GM13976 (cell line): ENCODE data around the gene HOXB2.
A peak's percentile ranks its signal among the peaks of the same experiment; 100 is the strongest.

ENCODE experiments used
- DNase-seq: peaks from one replicate; pipeline ENCODE4 v3.0.0; 2012; ENCODE audit warnings: low spot score
- CTCF ChIP-seq: IDR thresholded peaks from 2 replicates; pipeline ENCODE4 v1.5.1; 2012; ENCODE audit warnings: borderline replicate concordance, mild to moderate bottlenecking; ENCODE audit not compliant: insufficient read depth; ENCODE audit errors: extremely low read depth, missing control alignments, control extremely low read depth
- in situ Hi-C: fragments of 300-500 bp; cut with MboI; formaldehyde crosslinking; loops from one replicate; pipeline ENCODE4 v1.12.0; 2022; ENCODE audit warnings: low sequenced_read_pairs, mixed read lengths, inconsistent platforms; ENCODE audit not compliant: unreplicated experiment

The HOXB2 gene

GRCh38 chr17:48590607-48591161 is 45.8 kb upstream of the HOXB2 start:
- no peak for TF ChIP-seq CTCF
- in situ Hi-C loops, result no loop called here
- DNase-seq, result no peak

GRCh38 chr17:48589831-48590606 is 45.1 kb upstream of the HOXB2 start, which contains the start of gene HOXB3:
HOXB3 (minus strand) TSS chr17:48590241; CDS start chr17:48552474, 37,767 bp downstream.
- TF ChIP-seq CTCF, result no peak
- DNase-seq, result no peak
- in situ Hi-C loops, result no loop called here

- in situ Hi-C loops, result no loop called here
- TF ChIP-seq CTCF, result no peak
- no peak for DNase-seq
Observed at GRCh38 chr17:48589060-48589830, 44.3 kb upstream of the HOXB2 start.

- in situ Hi-C loops, result no loop called here
- peak; percentile 3 for TF ChIP-seq CTCF
- DNase-seq, result no peak
Observed at GRCh38 chr17:48588528-48588927, 43.6 kb upstream of the HOXB2 start.

GRCh38 chr17:48588074-48588415 is 43.1 kb upstream of the HOXB2 start:
- DNase-seq, result no peak
- in situ Hi-C loops, result no loop called here
- no peak for TF ChIP-seq CTCF

GRCh38 chr17:48587276-48588073 is 42.6 kb upstream of the HOXB2 start:
- no peak for TF ChIP-seq CTCF
- DNase-seq, result no peak
- in situ Hi-C loops, result no loop called here
